ENCODE measurements around the gene NUP42. TPM values are rescaled to one million over a fixed set of nuclear protein-coding genes. Genes with fewer than 3 reads are reported as not detected.

Gene NUP42
- total RNA-seq, 1 donor from 2014 or later, result 41.7 TPM

DNA sequence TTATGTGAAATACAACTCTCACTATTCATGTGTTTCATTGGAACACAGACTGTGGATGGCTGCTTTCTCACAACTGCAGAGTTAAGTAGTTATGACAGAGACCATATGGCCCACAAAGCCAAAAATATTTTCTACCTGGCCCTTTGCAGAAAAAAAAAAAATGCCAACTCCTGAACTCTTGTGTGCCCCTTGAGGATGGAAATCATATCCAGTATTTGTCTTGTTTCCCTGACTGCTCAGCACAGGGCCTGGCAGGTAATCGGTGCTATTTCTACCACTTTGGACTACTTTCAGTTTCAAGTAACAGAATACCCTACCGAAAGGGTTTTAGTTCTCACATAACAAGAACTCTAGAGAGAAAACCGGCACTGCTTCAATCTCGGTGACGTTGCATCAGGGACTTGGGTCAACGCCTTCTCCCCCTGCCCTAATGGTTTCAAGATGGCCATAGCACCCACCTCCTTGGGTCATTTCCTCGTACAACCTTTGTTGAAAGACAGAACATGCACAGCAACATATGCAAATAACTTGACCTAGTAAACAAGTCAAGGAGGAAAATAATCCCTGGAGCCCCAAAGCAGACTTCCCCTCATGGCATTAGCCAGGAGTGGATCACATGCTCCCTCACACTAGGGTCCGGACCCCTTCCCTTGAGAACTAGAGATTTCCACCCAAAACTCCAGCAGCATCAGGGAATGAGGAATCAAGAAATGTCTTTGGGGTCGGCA, 52.9 kb downstream of the NUP42 start:
- DNase-seq (ENCODE audit: low spot score), result no peak

DNA sequence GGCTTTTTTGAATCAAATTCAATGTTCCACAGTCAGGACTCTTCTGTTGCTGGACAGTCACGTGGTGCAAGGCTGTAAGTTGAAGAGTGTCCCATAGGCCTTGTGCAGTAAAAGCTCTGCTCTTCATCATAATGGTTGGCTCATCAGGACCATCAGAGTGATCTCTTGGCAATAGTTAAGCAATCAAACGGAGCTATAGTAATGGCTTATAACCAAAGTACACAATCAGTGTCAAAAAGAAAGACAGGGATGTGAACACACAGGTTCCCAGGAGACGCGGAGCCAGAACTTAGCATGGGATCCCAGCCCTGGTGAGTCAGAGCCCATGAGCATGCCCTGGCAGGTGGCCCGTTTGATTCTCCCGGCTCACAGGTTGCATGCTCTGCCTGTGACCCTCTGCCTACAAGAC, 54.0 kb downstream of the NUP42 start:
- peak; percentile 88 for DNase-seq (ENCODE audit: low spot score)

- no peak for DNase-seq (ENCODE audit: low spot score)
These were observed 55.2 kb downstream of the NUP42 start for GRCh38 chr7:23237000-23237399.

DNA sequence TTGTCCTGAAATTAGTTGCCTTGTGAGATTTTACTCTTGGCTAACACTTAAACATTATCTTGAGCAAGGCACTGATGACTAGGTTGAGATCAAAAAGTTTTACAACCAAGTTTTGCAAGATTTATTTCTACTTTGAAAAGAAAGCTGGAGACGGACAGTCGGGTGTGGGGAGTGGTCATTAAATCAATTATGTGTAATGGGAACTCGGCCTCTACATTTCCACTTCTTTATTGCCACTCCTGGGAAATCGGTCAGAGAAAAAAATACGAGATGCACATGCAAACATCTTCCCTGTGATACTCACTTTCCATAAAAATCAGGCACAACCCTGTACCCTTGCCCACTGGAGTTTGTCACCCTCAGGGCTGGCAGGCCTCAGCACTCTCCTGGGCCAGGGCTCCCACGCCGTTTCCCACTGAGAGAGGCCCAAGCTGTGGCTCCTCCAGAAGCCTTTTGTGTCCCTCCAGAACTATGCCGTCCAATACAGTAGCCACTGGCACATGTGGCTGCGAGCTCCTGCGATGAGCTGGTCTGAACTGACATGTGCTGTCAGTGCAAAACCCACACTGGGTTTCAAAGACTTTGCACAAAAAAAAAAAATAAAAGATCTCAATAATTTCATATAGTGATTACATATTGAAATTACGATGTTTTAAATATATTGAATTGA, 57.3 kb downstream of the NUP42 start:
- DNase-seq (ENCODE audit: low spot score), result no peak

DNA sequence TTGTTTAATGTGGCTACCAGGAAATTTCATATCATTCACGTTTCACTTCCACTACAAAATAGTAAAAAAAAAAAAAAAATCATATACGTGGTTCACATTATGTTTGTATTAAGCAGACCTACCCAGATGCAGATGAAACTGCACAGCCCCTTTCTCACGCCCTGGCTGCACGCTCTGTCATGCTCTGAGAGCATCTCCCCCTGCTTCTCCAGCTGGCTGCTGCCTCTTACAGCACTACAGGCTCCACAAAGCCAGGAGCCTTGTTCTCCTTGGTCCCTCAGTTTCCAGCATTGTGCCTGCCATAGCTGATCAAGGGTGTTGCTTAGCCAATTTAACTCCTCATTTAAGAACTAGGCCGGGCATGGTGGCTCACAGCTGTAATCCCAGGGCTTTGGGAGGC, 57.9 kb downstream of the NUP42 start:
- DNase-seq (ENCODE audit: low spot score), result no peak

- DNase-seq (ENCODE audit: low spot score), result no peak
These were observed 60.5 kb downstream of the NUP42 start for GRCh38 chr7:23242321-23242720.

DNA sequence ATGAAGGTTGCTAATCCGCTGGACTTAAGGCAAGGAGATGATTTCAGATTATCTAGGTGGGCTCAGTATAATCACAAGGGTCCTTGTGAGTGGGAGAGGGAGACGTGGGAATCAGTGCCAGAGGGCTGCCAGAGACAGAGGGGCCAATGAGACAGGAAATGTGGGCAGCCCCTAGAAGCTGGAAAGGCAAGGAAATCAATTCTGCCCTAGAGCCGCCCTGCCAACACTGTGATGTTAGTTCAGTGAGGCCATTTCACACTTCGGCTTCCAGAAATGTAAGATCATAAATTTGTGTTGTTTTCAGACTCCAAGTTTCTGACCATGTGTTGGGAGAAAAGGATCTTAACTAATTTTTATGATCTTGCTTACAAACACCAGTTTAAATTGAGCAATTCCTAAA, 61.1 kb downstream of the NUP42 start:
- no peak for DNase-seq (ENCODE audit: low spot score)

GRCh38 chr7:23246555-23246954, 64.7 kb downstream of the NUP42 start, which contains the start of gene GPNMB:
TSS of gene GPNMB (plus strand) at chr7:23246775. CDS start at chr7:23246858, 83 bp downstream.
- DNase-seq (ENCODE audit: low spot score), result peak; percentile 69

GRCh38 chr7:23247046-23247602, 65.3 kb downstream of the NUP42 start:
- DNase-seq (ENCODE audit: low spot score), result no peak

- no peak for DNase-seq (ENCODE audit: low spot score)
These were observed 65.9 kb downstream of the NUP42 start for GRCh38 chr7:23247603-23248335.

- DNase-seq (ENCODE audit: low spot score), result no peak
These were observed 67.6 kb downstream of the NUP42 start for GRCh38 chr7:23249486-23249885.

Other genes with a start within 250 kb of the NUP42 start
- 19.6 TPM for gene HYCC1, start 167.9 kb upstream of the NUP42 start, total RNA-seq
- 16.6 TPM for gene KLHL7, start 76.3 kb upstream of the NUP42 start, total RNA-seq
- gene GPNMB, start 64.7 kb downstream of the NUP42 start, total RNA-seq, result 93.6 TPM
- 46.6 TPM for gene MALSU1, start 117.3 kb downstream of the NUP42 start, total RNA-seq